H1 (cell line): Measurements from ENCODE around the gene PDK3. TPM values are rescaled to one million over a fixed set of nuclear protein-coding genes. Genes with fewer than 3 reads are reported as not detected.

ENCODE experiments used
- FOSL1 ChIP-seq: IDR thresholded peaks from 2 replicates; pipeline ENCODE4 v1.6.1; 2011; ENCODE audit warnings: mild to moderate bottlenecking, low read depth, low read length, moderate library complexity; ENCODE audit not compliant: insufficient read depth
- JUND ChIP-seq: IDR thresholded peaks from 2 replicates; pipeline ENCODE4 v1.6.1; 2011; ENCODE audit warnings: mild to moderate bottlenecking, improper control_type of control experiment, low read length
- RBBP5 ChIP-seq: IDR thresholded peaks from 2 replicates; pipeline ENCODE4 v1.7.1; 2012; ENCODE audit warnings: low read depth, mild to moderate bottlenecking, inconsistent platforms, low read length, moderate library complexity, borderline replicate concordance
- SIRT6 ChIP-seq: IDR thresholded peaks from one replicate; pipeline ENCODE4 v1.7.1; 2012; ENCODE audit warnings: low read length, inconsistent platforms
- polyA plus RNA-seq, 7 experiments: library from polyadenylated mRNA; depleted of rRNA in 3 of 7; stranded (reverse) in 5 of 7; unstranded in 2 of 7; fragments of >200 nt in 5 of 7; fragments of 200-250 nt in 2 of 7; gene quantifications; 1 replicate in 5 of 7; 2 replicates in 1 of 7; 4 replicates in 1 of 7; pipeline versions ENCODE4 v1.2.1 to v1.2.3, GENCODE V29; 2011 to 2013; ENCODE audit warnings: missing spikeins in 2 of 7, mixed read lengths in 2 of 7
- total RNA-seq: library from RNA; stranded (reverse); fragmentation: NEBNext Ultra II Directional; extraction: Animal tissue kit (Norgen Biotek cat#: 25700); gene quantifications from 2 replicates; pipeline ENCODE4 v1.2.1, GENCODE V29; 2021

PDK3 gene
- total and polyA plus RNA-seq, 2 of the 8 experiments (the other 6 are each of a cell fraction or from before 2014, with no cell fraction given): 22.5 to 25.5 TPM

DNA sequence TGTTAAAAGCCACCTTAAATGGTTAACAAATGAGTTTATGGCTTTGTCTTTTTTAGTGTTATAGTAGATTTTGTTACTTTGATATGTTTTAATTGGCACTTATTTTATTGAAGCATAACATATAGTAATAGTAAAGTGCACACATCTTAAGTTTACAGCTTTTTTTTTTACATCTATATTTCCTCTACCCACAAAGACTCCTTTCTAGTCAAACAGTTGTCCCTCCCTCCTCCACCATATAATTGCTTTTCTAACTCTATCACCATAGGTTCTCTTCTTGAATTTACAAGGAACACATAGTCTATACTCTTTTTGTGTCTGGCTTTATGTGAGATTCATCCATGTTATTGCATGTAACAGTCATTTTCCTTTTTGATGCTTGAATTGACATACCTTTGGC is 71.5 kb downstream of the PDK3 start (continued):
- TF ChIP-seq FOSL1: no peak
- no peak for TF ChIP-seq RBBP5
- no peak for TF ChIP-seq SIRT6
- TF ChIP-seq JUND: no peak
